ENCODE results near the gene SND1. TPM values are rescaled to one million over a fixed set of nuclear protein-coding genes. Genes with fewer than 3 reads are reported as not detected.

SND1 gene
- total and polyA plus RNA-seq, 2 donors (not counting 1 experiment from before 2014, with no cell fraction given): 44.4 to 165 TPM

DNA sequence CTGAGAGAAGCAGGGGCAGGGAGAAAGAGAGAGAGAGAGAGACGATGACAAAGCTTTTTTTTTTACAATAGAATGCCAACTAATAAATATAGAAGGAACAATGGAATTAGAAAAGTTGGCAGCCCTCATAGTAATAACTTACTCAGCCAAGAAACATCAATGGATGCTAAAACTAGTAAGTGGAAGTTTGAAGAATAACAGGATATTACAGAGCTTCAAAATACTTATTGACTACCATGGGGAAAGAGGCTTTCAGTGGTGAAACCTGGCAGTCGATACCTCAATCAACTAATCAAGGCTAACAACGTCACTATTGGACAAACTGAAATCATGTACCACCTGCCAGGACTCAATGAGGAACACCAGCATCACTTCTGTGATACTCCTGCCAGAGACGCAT lies 479.7 kb downstream of the SND1 start:
- Histone ChIP-seq H2AFZ (ENCODE audit: insufficient read depth, low read depth, low read length, poor library complexity, severe bottlenecking) (no peak overlapping the region), H3K4me3 (ENCODE audit: control extremely low read depth in 1 of 5, extremely low read depth in 1 of 5, insufficient read depth in 1 of 5, low read depth in 2 of 5, low read length in 4 of 5) (no peak overlapping the region), H4K20me1 (ENCODE audit: control insufficient read depth, insufficient read depth, low read length, poor library complexity, severe bottlenecking) (no peaks in the 10 kb centered on the region), H3K27ac (ENCODE audit: low read length in 2 of 2) (no peak overlapping the region), H3K4me2 (replicated peaks; ENCODE audit: low read depth, low read length, poor library complexity, severe bottlenecking) (no peak overlapping the region), H3K4me1 (ENCODE audit: control insufficient read depth in 2 of 2, insufficient read depth in 2 of 2, low read length in 2 of 2) (peaks cover 17 to 26% of the 10 kb centered on the region in 2 donors), H3K9ac (ENCODE audit: low read length) (no peak overlapping the region), H3K36me3 (replicated peaks in 1 of 2; ENCODE audit: control extremely low read depth in 1 of 2, control insufficient read depth in 1 of 2, extremely low read depth in 1 of 2, insufficient read depth in 2 of 2, low read length in 1 of 2) (no peaks in the 10 kb centered on the region), H3K79me2 (ENCODE audit: control insufficient read depth, insufficient read depth, low read length) (no peaks in the 10 kb centered on the region), H3K27me3 (replicated peaks in 1 of 4; ENCODE audit: control extremely low read depth in 1 of 4, control insufficient read depth in 3 of 4, insufficient read depth in 4 of 4, low read length in 3 of 4) (peaks cover 0 to 33% (median 16%) of the 10 kb centered on the region in 4 experiments), H3K9me3 (ENCODE audit: control extremely low read depth in 1 of 3, control insufficient read depth in 2 of 3, insufficient read depth in 1 of 3, low read length in 2 of 3) (peaks cover 0 to 3% (median 0%) of the 10 kb centered on the region in 3 donors)
- intact Hi-C loops (cut with micrococcal nuclease): no loop called here
- Mint-ChIP-seq H3K4me3 (no peak overlapping the region), H3K27me3 (peaks cover 21% of the 10 kb centered on the region), H3K9me3 (ENCODE audit: insufficient read depth) (no peaks in the 10 kb centered on the region), H3K27ac (no peak overlapping the region), H3K4me1 (peaks cover 16% of the 10 kb centered on the region)
- CTCF ChIA-PET: no interaction called here
- DNase-seq (no peak), ATAC-seq (ENCODE audit: low read depth) (no peak)
- WGBS (ENCODE audit: insufficient coverage): 84% methylated on average over 2 of the region's 4 CpGs
- no peak for TF ChIP-seq EZH2 (IDR thresholded peaks at IDR 0.05; ENCODE audit: borderline replicate concordance, insufficient read depth, low read depth, low read length, poor library complexity, severe bottlenecking)
- TF ChIP-seq, protein P1, sequence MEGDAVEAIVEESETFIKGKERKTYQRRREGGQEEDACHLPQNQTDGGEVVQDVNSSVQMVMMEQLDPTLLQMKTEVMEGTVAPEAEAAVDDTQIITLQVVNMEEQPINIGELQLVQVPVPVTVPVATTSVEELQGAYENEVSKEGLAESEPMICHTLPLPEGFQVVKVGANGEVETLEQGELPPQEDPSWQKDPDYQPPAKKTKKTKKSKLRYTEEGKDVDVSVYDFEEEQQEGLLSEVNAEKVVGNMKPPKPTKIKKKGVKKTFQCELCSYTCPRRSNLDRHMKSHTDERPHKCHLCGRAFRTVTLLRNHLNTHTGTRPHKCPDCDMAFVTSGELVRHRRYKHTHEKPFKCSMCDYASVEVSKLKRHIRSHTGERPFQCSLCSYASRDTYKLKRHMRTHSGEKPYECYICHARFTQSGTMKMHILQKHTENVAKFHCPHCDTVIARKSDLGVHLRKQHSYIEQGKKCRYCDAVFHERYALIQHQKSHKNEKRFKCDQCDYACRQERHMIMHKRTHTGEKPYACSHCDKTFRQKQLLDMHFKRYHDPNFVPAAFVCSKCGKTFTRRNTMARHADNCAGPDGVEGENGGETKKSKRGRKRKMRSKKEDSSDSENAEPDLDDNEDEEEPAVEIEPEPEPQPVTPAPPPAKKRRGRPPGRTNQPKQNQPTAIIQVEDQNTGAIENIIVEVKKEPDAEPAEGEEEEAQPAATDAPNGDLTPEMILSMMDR (IDR thresholded peaks at IDR 0.05): no peak
- POLR2A ChIA-PET: no interaction called here

DNA sequence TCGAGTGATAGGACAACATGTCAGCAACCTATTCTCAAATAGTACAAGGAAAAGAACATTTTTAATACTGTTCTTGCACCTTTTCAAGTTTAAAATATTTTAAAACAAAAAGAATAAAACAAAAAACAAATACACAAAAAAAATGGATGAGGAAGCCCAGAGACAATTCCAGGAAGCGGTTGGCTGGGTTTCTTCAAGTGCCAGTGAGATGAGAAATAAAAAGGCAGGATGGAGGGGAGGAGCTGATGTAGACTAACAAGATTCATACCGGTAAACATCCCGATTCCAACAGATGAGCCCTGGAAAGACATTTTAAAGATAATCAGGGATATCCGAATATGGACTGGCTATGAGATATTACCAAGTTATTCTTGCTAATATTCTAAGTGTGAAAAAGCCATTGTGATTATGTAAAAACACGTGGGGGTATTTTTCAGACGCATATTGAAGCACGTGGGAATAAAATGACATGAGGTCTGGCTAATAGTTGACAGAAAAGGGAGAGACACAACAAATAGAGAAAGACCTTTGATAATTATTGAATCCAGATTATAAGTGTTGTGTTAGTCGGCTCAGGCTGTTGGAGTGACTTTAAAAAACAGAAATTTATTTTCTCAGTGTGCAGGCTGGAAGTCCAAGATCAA lies 480.6 kb downstream of the SND1 start:
- H3K36me3 ChIP-seq (replicated peaks in 1 of 2; ENCODE audit: control extremely low read depth in 1 of 2, control insufficient read depth in 1 of 2, extremely low read depth in 1 of 2, insufficient read depth in 2 of 2, low read length in 1 of 2): no peaks in the 10 kb centered on the region
- peaks cover 0 to 6% (median 0%) of the 10 kb centered on the region in 3 donors for H3K9me3 ChIP-seq (ENCODE audit: control extremely low read depth in 1 of 3, control insufficient read depth in 2 of 3, insufficient read depth in 1 of 3, low read length in 2 of 3)
- Mint-ChIP-seq H3K27ac (no peak overlapping the region), H3K4me3 (no peak overlapping the region), H3K4me1 (peaks cover 16% of the 10 kb centered on the region), H3K27me3 (peaks cover 21% of the 10 kb centered on the region), H3K9me3 (ENCODE audit: insufficient read depth) (no peaks in the 10 kb centered on the region)
- peaks cover 0 to 38% (median 18%) of the 10 kb centered on the region in 4 experiments for H3K27me3 ChIP-seq (replicated peaks in 1 of 4; ENCODE audit: control extremely low read depth in 1 of 4, control insufficient read depth in 3 of 4, insufficient read depth in 4 of 4, low read length in 3 of 4)
- TF ChIP-seq, protein P1 (IDR thresholded peaks at IDR 0.05): no peak
- TF ChIP-seq EZH2 (IDR thresholded peaks at IDR 0.05; ENCODE audit: borderline replicate concordance, insufficient read depth, low read depth, low read length, poor library complexity, severe bottlenecking): no peak
- H3K79me2 ChIP-seq (ENCODE audit: control insufficient read depth, insufficient read depth, low read length): no peaks in the 10 kb centered on the region
- H3K9ac ChIP-seq (ENCODE audit: low read length): no peak overlapping the region
- intact Hi-C loops (cut with micrococcal nuclease): no loop called here
- 70% methylated on average over 4 of the region's 9 CpGs for WGBS (ENCODE audit: insufficient coverage)
- H3K4me3 ChIP-seq (ENCODE audit: control extremely low read depth in 1 of 5, extremely low read depth in 1 of 5, insufficient read depth in 1 of 5, low read depth in 2 of 5, low read length in 4 of 5): no peak overlapping the region
- no peaks in the 10 kb centered on the region for H4K20me1 ChIP-seq (ENCODE audit: control insufficient read depth, insufficient read depth, low read length, poor library complexity, severe bottlenecking)
- no peak overlapping the region for H2AFZ ChIP-seq (ENCODE audit: insufficient read depth, low read depth, low read length, poor library complexity, severe bottlenecking)
- H3K4me1 ChIP-seq (ENCODE audit: control insufficient read depth in 2 of 2, insufficient read depth in 2 of 2, low read length in 2 of 2): peaks cover 17 to 26% of the 10 kb centered on the region in 2 donors
- CTCF ChIA-PET: interaction anchor here (6.6 kb wide), 1 partner anchor 76 kb away, joined by 180 read pairs; no protein-coding TSS in a partner anchor
- ATAC-seq (ENCODE audit: low read depth) (no peak), DNase-seq (no peak)
- no peak overlapping the region for H3K27ac ChIP-seq (ENCODE audit: low read length in 2 of 2)
- POLR2A ChIA-PET: no interaction called here
- no peak overlapping the region for H3K4me2 ChIP-seq (replicated peaks; ENCODE audit: low read depth, low read length, poor library complexity, severe bottlenecking)

All from B cell (primary cell).